Fibroblast of lung (primary cell): Measurements from ENCODE around the gene PADI6. TPM values are rescaled to one million over a fixed set of nuclear protein-coding genes. Genes with fewer than 3 reads are reported as not detected.

Source experiments
- DNase-seq, 2 donors: peaks; one replicate each; pipeline versions ENCODE4 v3.0.0 to v3.0.0-alpha.2; 2010; ENCODE audit warnings: low read depth in 2 of 2
- H2AFZ ChIP-seq: 2 replicates; pipeline ENCODE4 v1.5.1; 2012; ENCODE audit warnings: low read length, control low read depth, inconsistent platforms
- H3K27ac ChIP-seq: 2 replicates; pipeline ENCODE4 v1.5.1; 2011; ENCODE audit warnings: low read length, control low read depth; ENCODE audit not compliant: insufficient read depth
- H3K27me3 ChIP-seq: 2 replicates; pipeline ENCODE4 v1.5.1; 2011; ENCODE audit warnings: mild to moderate bottlenecking, low read length; ENCODE audit not compliant: control insufficient read depth, insufficient read depth
- H3K36me3 ChIP-seq: 2 replicates; pipeline ENCODE4 v1.5.1; 2011; ENCODE audit warnings: low read length; ENCODE audit not compliant: control insufficient read depth, insufficient read depth
- H3K4me1 ChIP-seq: 2 replicates; pipeline ENCODE4 v1.5.1; 2011; ENCODE audit warnings: low read length; ENCODE audit not compliant: control insufficient read depth, insufficient read depth; ENCODE audit errors: extremely low read depth
- H3K4me2 ChIP-seq: 2 replicates; pipeline ENCODE4 v1.5.1; 2011; ENCODE audit warnings: low read length, control low read depth; ENCODE audit not compliant: insufficient read depth; ENCODE audit errors: extremely low read depth
- H3K4me3 ChIP-seq, 4 experiments: fragments of 200-600 bp in 1 of 4; sonication (generic) in 1 of 4; replicated peaks in 1 of 4; 2 replicates each; pipeline ENCODE4 v1.5.1; 2011 to 2016; ENCODE audit warnings: low read length in 4 of 4, low read depth in 3 of 4, mild to moderate bottlenecking in 3 of 4, control low read depth in 2 of 4, inconsistent platforms in 1 of 4, mixed read lengths in 1 of 4; ENCODE audit not compliant: insufficient read depth in 1 of 4; ENCODE audit errors: control extremely low read depth in 1 of 4
- H3K79me2 ChIP-seq: 2 replicates; pipeline ENCODE4 v1.5.1; 2012; ENCODE audit warnings: mild to moderate bottlenecking, low read length, inconsistent platforms; ENCODE audit not compliant: control insufficient read depth, insufficient read depth
- H3K9ac ChIP-seq: 2 replicates; pipeline ENCODE4 v1.5.1; 2011; ENCODE audit warnings: mild to moderate bottlenecking, low read length, control low read depth; ENCODE audit not compliant: insufficient read depth
- H3K9me3 ChIP-seq: 2 replicates; pipeline ENCODE4 v1.5.1; 2012; ENCODE audit warnings: low read depth, low read length; ENCODE audit not compliant: control insufficient read depth, insufficient read depth
- H4K20me1 ChIP-seq: 2 replicates; pipeline ENCODE4 v1.5.1; 2011; ENCODE audit warnings: low read length; ENCODE audit not compliant: control insufficient read depth, insufficient read depth; ENCODE audit errors: extremely low read depth
- CTCF ChIP-seq, 2 donors: IDR thresholded peaks in 1 of 2; conservative IDR thresholded peaks in 1 of 2; 1 replicate in 1 of 2; 2 replicates in 1 of 2; pipeline ENCODE4 v1.5.1; 2011 to 2012; ENCODE audit warnings: low read length in 2 of 2, control low read depth in 1 of 2, inconsistent platforms in 1 of 2, low read depth in 1 of 2, mild to moderate bottlenecking in 1 of 2
- EZH2 ChIP-seq: IDR thresholded peaks from 2 replicates; pipeline ENCODE4 v1.5.1; 2012; ENCODE audit warnings: low read length, control low read depth, mild to moderate bottlenecking; ENCODE audit errors: missing control alignments
- polyA plus RNA-seq, 2 donors: library from polyadenylated mRNA; depleted of rRNA in 1 of 2; stranded (reverse) in 1 of 2; unstranded in 1 of 2; fragments of >200 nt; gene quantifications; 2 replicates each; pipeline ENCODE4 v1.2.1, GENCODE V29; 2011 to 2012; ENCODE audit warnings: missing spikeins in 1 of 2
- total RNA-seq: library from RNA; depleted of rRNA; stranded (reverse); fragments of >200 nt; gene quantifications from 2 replicates; pipeline ENCODE4 v1.2.1, GENCODE V29; 2014

PADI6 gene
- total and polyA plus RNA-seq, 2 donors (not counting 1 experiment from before 2014, with no cell fraction given) = not detected

- Histone ChIP-seq H4K20me1 (no peaks in the 10 kb centered on the region), H3K36me3 (no peaks in the 10 kb centered on the region), H3K27ac (no peak overlapping the region), H3K4me2 (no peak overlapping the region), H3K9ac (no peak overlapping the region), H3K4me3 (no peak overlapping the region), H3K9me3 (no peaks in the 10 kb centered on the region), H3K79me2 (no peaks in the 10 kb centered on the region), H3K4me1 (no peaks in the 10 kb centered on the region), H3K27me3 (no peaks in the 10 kb centered on the region), H2AFZ (no peak overlapping the region)
- no peak for TF ChIP-seq EZH2
- no peak for TF ChIP-seq CTCF (conservative IDR thresholded peaks at IDR 0.05 in 1 of 2, IDR thresholded peaks at IDR 0.05 in 1 of 2; ENCODE audit: low read depth in 1 of 2, low read length in 2 of 2)
- DNase-seq = no peak
Measured at GRCh38 chr1:17350928-17351446, 21.0 kb upstream of the PADI6 start.

GRCh38 chr1:17351598-17352324 is 20.2 kb upstream of the PADI6 start:
- Histone ChIP-seq H3K27me3 (no peaks in the 10 kb centered on the region), H3K4me3 (no peak overlapping the region), H3K4me2 (no peak overlapping the region), H2AFZ (no peak overlapping the region), H3K4me1 (no peaks in the 10 kb centered on the region), H3K79me2 (no peaks in the 10 kb centered on the region), H3K27ac (no peak overlapping the region), H3K9ac (no peak overlapping the region), H4K20me1 (no peaks in the 10 kb centered on the region), H3K9me3 (no peaks in the 10 kb centered on the region), H3K36me3 (no peaks in the 10 kb centered on the region)
- no peak for DNase-seq
- TF ChIP-seq EZH2 = no peak

GRCh38 chr1:17352419-17352909 is 19.5 kb upstream of the PADI6 start:
- no peak overlapping the region for H3K27ac ChIP-seq

More at GRCh38 chr1:17352419-17352909, 19.5 kb upstream of the PADI6 start:
- Histone ChIP-seq H3K79me2 (no peaks in the 10 kb centered on the region), H3K4me2 (no peak overlapping the region), H3K9ac (no peak overlapping the region), H3K4me3 (no peak overlapping the region), H2AFZ (no peak overlapping the region), H3K4me1 (no peaks in the 10 kb centered on the region), H3K9me3 (no peaks in the 10 kb centered on the region), H3K27me3 (no peaks in the 10 kb centered on the region), H3K36me3 (no peaks in the 10 kb centered on the region), H4K20me1 (no peaks in the 10 kb centered on the region)
- no peak for DNase-seq
- TF ChIP-seq CTCF (conservative IDR thresholded peaks at IDR 0.05 in 1 of 2, IDR thresholded peaks at IDR 0.05 in 1 of 2; ENCODE audit: low read depth in 1 of 2, low read length in 2 of 2) = no peak
- TF ChIP-seq EZH2 = no peak
